ENCODE results near the gene SLBP.

The SLBP gene

DNA sequence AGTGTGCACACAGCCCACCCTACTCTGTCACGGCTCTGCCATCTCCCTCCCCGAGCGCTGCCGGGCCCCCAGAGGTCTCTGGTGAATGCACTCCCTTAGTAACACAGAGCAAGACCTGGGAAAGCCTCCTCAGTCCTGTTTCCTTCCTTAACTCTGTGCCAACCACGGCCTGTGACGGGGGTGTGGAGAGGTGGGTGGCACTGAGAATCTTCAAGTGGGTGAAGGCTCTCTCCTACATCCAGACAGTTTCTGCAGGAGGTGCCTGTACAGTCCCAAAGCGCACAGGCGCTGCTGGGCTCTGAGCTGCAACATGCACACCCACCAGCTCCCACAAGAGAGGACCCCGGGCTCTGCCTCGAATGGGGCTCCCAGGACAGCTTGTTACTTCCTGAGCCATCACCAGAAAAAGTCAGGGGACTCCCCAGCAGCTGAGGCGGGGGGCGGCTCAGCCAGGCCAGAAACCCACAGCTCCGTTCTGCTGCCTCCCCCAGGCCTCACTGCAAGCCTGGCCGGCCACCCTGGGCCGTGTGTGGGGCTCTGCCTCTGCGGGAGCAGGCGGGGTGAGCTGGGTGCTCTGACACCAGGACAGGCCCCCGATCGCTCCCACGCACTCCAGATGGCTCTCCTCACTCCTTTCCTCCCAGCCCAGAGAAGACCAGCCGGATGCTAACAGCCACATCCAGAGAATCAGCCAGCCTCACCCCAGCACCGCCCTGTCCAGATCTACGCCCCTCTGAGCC lies 57.7 kb downstream of the SLBP start:
- no peak for DNase-seq (ENCODE audit: extremely low spot score)
- CTCF ChIA-PET, result no interaction called here
- TF ChIP-seq SP1 (IDR thresholded peaks at IDR 0.05), result no peak
- TF ChIP-seq FOXM1 (IDR thresholded peaks at IDR 0.05; ENCODE audit: borderline replicate concordance), result no peak
- TF ChIP-seq ARNT (IDR thresholded peaks at IDR 0.05), result no peak
- no peak for TF ChIP-seq ZNF384 (IDR thresholded peaks at IDR 0.05)
- no peak for TF ChIP-seq TARDBP (IDR thresholded peaks at IDR 0.05)
- POLR2A ChIA-PET, result no interaction called here

DNA sequence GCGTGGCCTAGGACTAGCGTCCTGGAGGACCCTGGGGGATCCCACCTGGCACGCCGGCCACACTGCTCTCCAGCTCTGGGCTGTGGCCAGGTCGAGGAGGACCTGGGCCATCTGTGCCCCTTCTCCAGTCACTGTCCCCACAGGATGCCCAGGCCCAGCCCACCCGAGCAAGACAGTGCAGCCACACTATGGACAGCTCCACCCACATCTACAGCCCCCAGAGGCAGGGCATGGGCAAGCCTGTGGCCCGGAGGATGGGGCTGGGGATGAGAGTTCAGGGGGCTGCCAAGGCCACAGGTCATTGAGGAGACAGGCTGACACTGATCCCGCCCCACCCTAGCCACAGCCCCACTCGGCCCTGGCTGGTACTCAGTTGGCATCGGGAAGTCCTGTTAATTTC lies 58.3 kb downstream of the SLBP start:
- ChIA-PET CTCF (no interaction called here), POLR2A (no interaction called here)
- no peak for TF ChIP-seq HDGF (IDR thresholded peaks at IDR 0.05; ENCODE audit: borderline replicate concordance)
- DNase-seq (ENCODE audit: extremely low spot score), result no peak

DNA sequence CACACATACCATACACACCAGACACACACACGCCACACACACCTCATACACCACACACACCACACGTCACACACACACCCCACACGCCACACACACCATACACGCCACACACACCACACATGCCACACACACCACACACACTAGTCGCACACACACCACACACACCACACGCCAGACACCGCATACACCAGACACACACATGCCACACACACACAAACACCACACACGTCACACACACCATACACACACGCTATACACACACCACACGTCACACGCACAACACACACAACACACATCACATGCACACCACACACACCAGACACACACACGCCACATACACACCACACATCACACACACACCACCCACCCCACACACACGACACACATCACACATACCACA lies 60.0 kb downstream of the SLBP start:
- ChIA-PET POLR2A (no interaction called here), CTCF (no interaction called here)
- TF ChIP-seq NFRKB (IDR thresholded peaks at IDR 0.05), result no peak
- TF ChIP-seq ARNT (IDR thresholded peaks at IDR 0.05), result no peak
- TF ChIP-seq BHLHE40 (IDR thresholded peaks at IDR 0.05; ENCODE audit: borderline replicate concordance), result no peak
- TF ChIP-seq SUZ12 (IDR thresholded peaks at IDR 0.05), result no peak
- no peak for TF ChIP-seq ZNF384 (IDR thresholded peaks at IDR 0.05)
- DNase-seq (ENCODE audit: extremely low spot score), result no peak

DNA sequence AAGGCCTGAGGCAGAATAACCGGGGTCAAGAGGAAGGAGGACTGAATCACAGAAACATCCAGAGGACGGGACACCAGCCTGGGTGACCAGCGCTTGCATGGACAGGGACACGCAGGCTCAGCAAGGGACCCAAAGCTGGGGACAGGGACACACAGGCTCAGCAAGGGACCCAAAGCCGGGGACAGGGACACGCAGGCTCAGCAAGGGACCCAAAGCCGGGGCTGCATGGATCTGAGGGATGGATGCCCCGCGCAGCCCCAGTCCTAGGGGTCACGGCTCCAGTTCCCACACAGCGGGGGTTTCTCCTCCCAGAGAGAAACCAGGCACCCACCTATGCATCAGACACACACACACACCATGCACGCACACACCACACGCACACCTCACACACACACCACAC lies 60.5 kb downstream of the SLBP start:
- ChIA-PET POLR2A (no interaction called here), CTCF (no interaction called here)
- no peak for TF ChIP-seq BHLHE40 (IDR thresholded peaks at IDR 0.05; ENCODE audit: borderline replicate concordance)
- no peak for TF ChIP-seq FOXA1 (IDR thresholded peaks at IDR 0.05)
- TF ChIP-seq CTBP1 (IDR thresholded peaks at IDR 0.05; ENCODE audit: borderline replicate concordance), result no peak
- no peak for TF ChIP-seq TARDBP (IDR thresholded peaks at IDR 0.05)
- no peak for TF ChIP-seq FOXK2 (IDR thresholded peaks at IDR 0.05)
- TF ChIP-seq, protein P1, sequence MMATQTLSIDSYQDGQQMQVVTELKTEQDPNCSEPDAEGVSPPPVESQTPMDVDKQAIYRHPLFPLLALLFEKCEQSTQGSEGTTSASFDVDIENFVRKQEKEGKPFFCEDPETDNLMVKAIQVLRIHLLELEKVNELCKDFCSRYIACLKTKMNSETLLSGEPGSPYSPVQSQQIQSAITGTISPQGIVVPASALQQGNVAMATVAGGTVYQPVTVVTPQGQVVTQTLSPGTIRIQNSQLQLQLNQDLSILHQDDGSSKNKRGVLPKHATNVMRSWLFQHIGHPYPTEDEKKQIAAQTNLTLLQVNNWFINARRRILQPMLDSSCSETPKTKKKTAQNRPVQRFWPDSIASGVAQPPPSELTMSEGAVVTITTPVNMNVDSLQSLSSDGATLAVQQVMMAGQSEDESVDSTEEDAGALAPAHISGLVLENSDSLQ (IDR thresholded peaks at IDR 0.05), result no peak
- no peak for TF ChIP-seq HDGF (IDR thresholded peaks at IDR 0.05; ENCODE audit: borderline replicate concordance)
- no peak for TF ChIP-seq LEF1 (IDR thresholded peaks at IDR 0.05; ENCODE audit: borderline replicate concordance)
- TF ChIP-seq ELF4 (IDR thresholded peaks at IDR 0.05), result no peak
- no peak for DNase-seq (ENCODE audit: extremely low spot score)

DNA sequence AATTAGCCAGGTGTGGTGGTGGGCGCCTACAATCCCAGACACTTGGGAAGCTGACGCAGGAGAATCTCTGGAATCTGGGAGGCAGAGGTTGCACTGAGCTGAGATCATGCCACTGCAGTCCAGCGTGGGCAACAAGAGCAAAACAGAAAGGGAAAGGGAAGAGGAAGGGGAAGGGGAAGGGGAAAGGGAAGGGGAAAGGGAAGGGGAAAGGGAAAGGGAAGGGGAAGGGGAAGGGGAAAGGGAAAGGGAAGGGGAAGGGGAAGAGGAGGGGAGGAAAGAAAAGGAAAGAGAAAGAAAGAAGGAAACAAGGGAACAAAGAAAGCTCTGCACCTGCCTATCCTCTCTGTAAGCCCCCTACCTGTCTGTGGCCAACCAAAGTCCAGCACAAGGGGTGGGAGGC lies 63.2 kb downstream of the SLBP start:
- CTCF ChIA-PET, result no interaction called here
- POLR2A ChIA-PET, result no interaction called here
- no peak for DNase-seq (ENCODE audit: extremely low spot score)
- TF ChIP-seq L3MBTL2 (conservative IDR thresholded peaks at IDR 0.05) (no peak), FOXK2 (IDR thresholded peaks at IDR 0.05) (no peak), ELF4 (IDR thresholded peaks at IDR 0.05) (no peak), FOXM1 (IDR thresholded peaks at IDR 0.05; ENCODE audit: borderline replicate concordance) (no peak), SP1 (IDR thresholded peaks at IDR 0.05) (no peak), CTBP1 (IDR thresholded peaks at IDR 0.05; ENCODE audit: borderline replicate concordance) (no peak), ARNT (IDR thresholded peaks at IDR 0.05) (no peak), LEF1 (IDR thresholded peaks at IDR 0.05; ENCODE audit: borderline replicate concordance) (no peak), BHLHE40 (IDR thresholded peaks at IDR 0.05; ENCODE audit: borderline replicate concordance) (no peak), ZNF384 (IDR thresholded peaks at IDR 0.05) (no peak), TARDBP (IDR thresholded peaks at IDR 0.05) (no peak), SUZ12 (IDR thresholded peaks at IDR 0.05) (no peak), FOXA1 (IDR thresholded peaks at IDR 0.05) (no peak), NFRKB (IDR thresholded peaks at IDR 0.05) (no peak), HDGF (IDR thresholded peaks at IDR 0.05; ENCODE audit: borderline replicate concordance) (no peak)
- TF ChIP-seq, protein P1 (IDR thresholded peaks at IDR 0.05), result no peak

DNA sequence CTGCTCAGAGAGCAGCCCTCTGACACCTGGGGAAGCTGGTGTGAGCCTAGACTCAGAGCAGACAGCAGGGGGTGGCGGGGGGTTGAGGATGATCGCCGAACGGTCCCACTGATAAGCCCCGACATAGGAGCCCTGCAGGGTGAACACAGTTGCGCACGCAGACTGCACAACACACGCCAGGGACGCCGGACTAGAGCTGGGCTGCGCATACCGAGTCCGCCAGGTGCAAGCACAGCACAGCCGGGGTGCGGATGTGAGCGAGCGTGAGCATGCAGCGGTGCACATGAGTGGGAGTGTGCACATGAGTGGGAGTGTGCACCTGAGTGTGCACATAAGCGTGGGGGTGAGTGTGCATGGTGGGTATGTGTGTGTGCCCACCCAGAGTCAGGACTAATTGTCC lies 64.7 kb downstream of the SLBP start:
- DNase-seq (ENCODE audit: extremely low spot score), result no peak
- TF ChIP-seq SP1 (IDR thresholded peaks at IDR 0.05) (no peak), L3MBTL2 (conservative IDR thresholded peaks at IDR 0.05) (no peak), TARDBP (IDR thresholded peaks at IDR 0.05) (no peak), HDGF (IDR thresholded peaks at IDR 0.05; ENCODE audit: borderline replicate concordance) (no peak), BHLHE40 (IDR thresholded peaks at IDR 0.05; ENCODE audit: borderline replicate concordance) (no peak), LEF1 (IDR thresholded peaks at IDR 0.05; ENCODE audit: borderline replicate concordance) (no peak), FOXM1 (IDR thresholded peaks at IDR 0.05; ENCODE audit: borderline replicate concordance) (no peak), FOXK2 (IDR thresholded peaks at IDR 0.05) (no peak), ELF4 (IDR thresholded peaks at IDR 0.05) (no peak)
- TF ChIP-seq, protein P1 (IDR thresholded peaks at IDR 0.05), result no peak
- POLR2A ChIA-PET, result no interaction called here
- CTCF ChIA-PET, result no interaction called here

DNA sequence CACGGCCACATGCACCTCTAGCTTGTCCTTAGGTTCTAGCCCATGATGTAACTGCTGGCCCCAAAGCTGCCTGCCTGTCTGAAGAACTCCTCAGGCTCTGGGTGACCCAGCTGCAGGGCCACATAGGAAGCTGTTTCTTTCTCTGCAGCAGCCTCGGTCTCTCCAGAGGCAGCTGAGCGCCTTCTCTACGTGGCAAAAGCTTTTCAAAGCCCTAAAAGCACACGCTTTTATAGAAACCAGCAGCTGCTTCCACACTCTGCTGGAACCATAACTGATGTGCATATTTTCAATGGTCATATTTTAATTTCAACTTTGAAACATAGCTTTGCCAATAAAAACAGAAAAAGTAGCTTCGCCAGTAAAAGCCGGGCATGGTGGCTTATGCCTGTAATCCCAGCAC lies 65.4 kb downstream of the SLBP start:
- ChIA-PET CTCF (no interaction called here), POLR2A (no interaction called here)
- no peak for DNase-seq (ENCODE audit: extremely low spot score)

More for the DNA sequence above, 65.4 kb downstream of the SLBP start:
- TF ChIP-seq ELF4 (IDR thresholded peaks at IDR 0.05) (no peak), HDGF (IDR thresholded peaks at IDR 0.05; ENCODE audit: borderline replicate concordance) (no peak), FOXK2 (IDR thresholded peaks at IDR 0.05) (no peak), SUZ12 (IDR thresholded peaks at IDR 0.05) (no peak), ARNT (IDR thresholded peaks at IDR 0.05) (no peak), TARDBP (IDR thresholded peaks at IDR 0.05) (no peak), BHLHE40 (IDR thresholded peaks at IDR 0.05; ENCODE audit: borderline replicate concordance) (no peak), LEF1 (IDR thresholded peaks at IDR 0.05; ENCODE audit: borderline replicate concordance) (no peak), FOXA1 (IDR thresholded peaks at IDR 0.05) (no peak)
